ENCODE data around the gene CNGB1.

Gene CNGB1

DNA sequence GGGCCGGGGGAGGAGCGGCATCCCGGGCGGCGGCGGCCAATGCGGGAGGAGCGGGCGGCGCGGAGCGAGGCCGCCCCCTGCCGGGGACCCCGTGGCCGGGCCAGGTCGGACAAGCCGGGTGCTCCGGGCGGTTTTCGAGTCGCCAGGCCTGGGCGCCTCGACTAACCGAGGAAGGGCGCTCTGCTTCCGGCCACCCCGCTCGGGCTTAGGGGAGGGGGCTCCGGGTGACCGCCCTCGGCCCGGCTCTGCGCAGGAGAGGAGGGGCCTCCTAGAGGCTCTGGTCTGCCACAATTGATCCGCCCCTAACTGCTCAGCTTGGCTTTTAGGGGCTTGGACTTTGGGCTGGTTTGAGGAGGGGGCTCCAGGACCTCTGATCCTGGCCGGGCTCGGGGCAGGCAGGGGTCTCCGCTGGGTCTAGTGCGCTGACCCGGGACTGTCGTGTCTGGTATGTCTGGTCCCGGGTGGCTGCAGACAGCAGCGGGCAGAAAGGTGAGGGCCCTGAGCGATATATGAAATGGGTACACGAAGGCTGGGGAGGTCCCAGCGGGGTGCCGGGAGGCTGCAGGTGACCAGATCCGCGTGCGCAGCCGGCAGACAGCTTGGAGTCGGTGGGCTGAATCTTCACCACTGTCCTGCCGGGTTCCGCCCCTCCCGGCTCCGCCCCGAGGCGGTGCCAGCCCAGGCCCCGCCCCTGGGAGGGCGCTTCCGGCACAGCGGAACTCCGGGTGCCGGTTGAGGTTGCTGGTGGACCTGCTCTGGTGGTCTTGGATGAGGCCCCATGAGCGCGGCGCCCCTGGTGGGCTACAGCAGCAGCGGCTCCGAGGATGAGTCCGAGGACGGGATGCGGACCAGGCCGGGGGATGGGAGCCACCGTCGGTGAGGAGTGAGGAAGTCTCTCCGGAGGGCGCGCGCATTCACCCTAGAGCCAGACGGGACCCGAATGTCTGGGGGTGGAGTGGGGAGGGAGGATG is 30.1 kb upstream of the CNGB1 start, which contains the start of gene USB1:
TSS of gene USB1 (plus strand) at position 702 of the 971 bp plus-strand sequence. CDS start at position 779, 77 bp downstream.
- Histone ChIP-seq H3K36me3 (ENCODE audit: insufficient read depth, low read length) (peaks cover 8% of the 10 kb centered on the region; the same call in 1 of the 2 replicates), H3K79me2 (ENCODE audit: insufficient read depth, low read length) (peaks cover 37% of the 10 kb centered on the region; the same call in 1 of the 2 replicates), H3K9ac (ENCODE audit: low read depth, low read length, poor library complexity, severe bottlenecking) (peak within 1 kb of the TSS; percentile 91), H3K4me3 (ENCODE audit: low read length, poor library complexity, severe bottlenecking) (peak within 1 kb of the TSS; percentile 87), H3K27me3 (ENCODE audit: insufficient read depth, low read length, poor library complexity, severe bottlenecking) (no peaks in the 10 kb centered on the region), H3K9me3 (ENCODE audit: insufficient read depth, low read depth, low read length) (no peaks in the 10 kb centered on the region), H3F3A (ENCODE audit: low read depth) (peaks cover 2% of the 10 kb centered on the region; the same call in 1 of the 2 replicates), H3K4me1 (ENCODE audit: insufficient read depth, low read length, poor library complexity, severe bottlenecking) (peaks cover 43% of the 10 kb centered on the region), H4K20me1 (ENCODE audit: insufficient read depth, low read length, poor library complexity, severe bottlenecking) (peaks cover 21% of the 10 kb centered on the region), H3K9me2 (replicated peaks; ENCODE audit: low read depth, low read length) (no peaks in the 10 kb centered on the region), H3K4me2 (ENCODE audit: low read depth, low read length, poor library complexity, severe bottlenecking) (peak within 1 kb of the TSS; percentile 97), H2AFZ (ENCODE audit: low read length) (peak within 1 kb of the TSS; percentile 85)
- TF ChIP-seq EZH2phosphoT487 (IDR thresholded peaks at IDR 0.05; ENCODE audit: borderline replicate concordance): no peak
- TF ChIP-seq, protein P1, sequence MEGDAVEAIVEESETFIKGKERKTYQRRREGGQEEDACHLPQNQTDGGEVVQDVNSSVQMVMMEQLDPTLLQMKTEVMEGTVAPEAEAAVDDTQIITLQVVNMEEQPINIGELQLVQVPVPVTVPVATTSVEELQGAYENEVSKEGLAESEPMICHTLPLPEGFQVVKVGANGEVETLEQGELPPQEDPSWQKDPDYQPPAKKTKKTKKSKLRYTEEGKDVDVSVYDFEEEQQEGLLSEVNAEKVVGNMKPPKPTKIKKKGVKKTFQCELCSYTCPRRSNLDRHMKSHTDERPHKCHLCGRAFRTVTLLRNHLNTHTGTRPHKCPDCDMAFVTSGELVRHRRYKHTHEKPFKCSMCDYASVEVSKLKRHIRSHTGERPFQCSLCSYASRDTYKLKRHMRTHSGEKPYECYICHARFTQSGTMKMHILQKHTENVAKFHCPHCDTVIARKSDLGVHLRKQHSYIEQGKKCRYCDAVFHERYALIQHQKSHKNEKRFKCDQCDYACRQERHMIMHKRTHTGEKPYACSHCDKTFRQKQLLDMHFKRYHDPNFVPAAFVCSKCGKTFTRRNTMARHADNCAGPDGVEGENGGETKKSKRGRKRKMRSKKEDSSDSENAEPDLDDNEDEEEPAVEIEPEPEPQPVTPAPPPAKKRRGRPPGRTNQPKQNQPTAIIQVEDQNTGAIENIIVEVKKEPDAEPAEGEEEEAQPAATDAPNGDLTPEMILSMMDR (conservative IDR thresholded peaks at IDR 0.05; ENCODE audit: low read length): peak; percentile 49

DNA sequence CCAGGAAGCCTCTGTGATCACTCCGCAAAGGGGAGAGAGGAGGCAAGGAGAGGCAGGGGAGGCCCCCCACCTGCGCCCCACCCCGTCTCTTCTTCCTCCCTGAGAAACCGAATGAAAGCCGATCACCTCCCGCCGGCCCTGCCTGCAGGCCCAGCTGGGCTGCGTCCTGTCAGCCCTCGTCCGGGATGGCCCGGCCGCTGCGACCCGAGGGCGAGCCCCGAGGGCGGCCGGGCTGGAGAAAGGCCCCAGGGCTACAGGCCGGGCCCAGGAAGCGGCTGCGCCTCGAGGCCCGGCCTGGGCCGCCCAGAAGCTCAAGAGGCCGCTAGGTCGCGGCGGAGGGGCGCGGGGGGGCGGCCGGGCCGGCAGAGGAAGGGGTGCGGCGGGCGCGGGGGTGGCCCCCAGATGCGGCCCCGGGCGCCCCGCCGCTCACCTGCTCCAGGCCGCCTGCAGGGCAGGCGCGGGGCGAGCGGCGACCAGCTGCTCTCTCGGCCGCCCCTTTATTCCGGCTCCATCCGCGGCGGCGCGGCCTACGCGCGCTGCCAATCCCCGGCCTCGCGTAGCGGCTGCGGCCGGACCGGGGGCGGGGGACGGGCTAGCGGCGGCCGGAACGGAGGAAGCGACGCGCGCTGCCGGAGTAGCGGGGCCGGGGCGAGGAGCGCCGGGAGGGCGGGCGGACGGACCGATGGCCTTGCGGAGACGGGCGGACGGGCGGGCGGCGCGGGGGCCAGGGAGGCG is 29.2 kb upstream of the CNGB1 start, which contains the start of gene ZNF319:
TSS of gene ZNF319 (minus strand) at position 702 of the 735 bp plus-strand sequence. CDS start 2,407 bp downstream, outside the sequence.
- no peak for TF ChIP-seq EZH2phosphoT487 (IDR thresholded peaks at IDR 0.05; ENCODE audit: borderline replicate concordance)
- TF ChIP-seq, protein P1 (conservative IDR thresholded peaks at IDR 0.05; ENCODE audit: low read length): no peak
- H3K36me3 ChIP-seq (ENCODE audit: insufficient read depth, low read length): peaks cover 8% of the 10 kb centered on the region; the same call in 1 of the 2 replicates
- H3F3A ChIP-seq (ENCODE audit: low read depth): peaks cover 2% of the 10 kb centered on the region; the same call in 1 of the 2 replicates
- H3K9me2 ChIP-seq (replicated peaks; ENCODE audit: low read depth, low read length): no peaks in the 10 kb centered on the region
- H3K9me3 ChIP-seq (ENCODE audit: insufficient read depth, low read depth, low read length): no peaks in the 10 kb centered on the region
- peaks cover 22% of the 10 kb centered on the region for H4K20me1 ChIP-seq (ENCODE audit: insufficient read depth, low read length, poor library complexity, severe bottlenecking)
- no peaks in the 10 kb centered on the region for H3K27me3 ChIP-seq (ENCODE audit: insufficient read depth, low read length, poor library complexity, severe bottlenecking)
- peaks cover 46% of the 10 kb centered on the region for H3K4me1 ChIP-seq (ENCODE audit: insufficient read depth, low read length, poor library complexity, severe bottlenecking)
- H3K9ac ChIP-seq (ENCODE audit: low read depth, low read length, poor library complexity, severe bottlenecking): peak within 1 kb of the TSS; percentile 91
- H3K4me2 ChIP-seq (ENCODE audit: low read depth, low read length, poor library complexity, severe bottlenecking): peak within 1 kb of the TSS; percentile 97
- peak within 1 kb of the TSS; percentile 87 for H3K4me3 ChIP-seq (ENCODE audit: low read length, poor library complexity, severe bottlenecking)
- peaks cover 41% of the 10 kb centered on the region; the same call in 1 of the 2 replicates for H3K79me2 ChIP-seq (ENCODE audit: insufficient read depth, low read length)
- peak within 1 kb of the TSS; percentile 85 for H2AFZ ChIP-seq (ENCODE audit: low read length)

DNA sequence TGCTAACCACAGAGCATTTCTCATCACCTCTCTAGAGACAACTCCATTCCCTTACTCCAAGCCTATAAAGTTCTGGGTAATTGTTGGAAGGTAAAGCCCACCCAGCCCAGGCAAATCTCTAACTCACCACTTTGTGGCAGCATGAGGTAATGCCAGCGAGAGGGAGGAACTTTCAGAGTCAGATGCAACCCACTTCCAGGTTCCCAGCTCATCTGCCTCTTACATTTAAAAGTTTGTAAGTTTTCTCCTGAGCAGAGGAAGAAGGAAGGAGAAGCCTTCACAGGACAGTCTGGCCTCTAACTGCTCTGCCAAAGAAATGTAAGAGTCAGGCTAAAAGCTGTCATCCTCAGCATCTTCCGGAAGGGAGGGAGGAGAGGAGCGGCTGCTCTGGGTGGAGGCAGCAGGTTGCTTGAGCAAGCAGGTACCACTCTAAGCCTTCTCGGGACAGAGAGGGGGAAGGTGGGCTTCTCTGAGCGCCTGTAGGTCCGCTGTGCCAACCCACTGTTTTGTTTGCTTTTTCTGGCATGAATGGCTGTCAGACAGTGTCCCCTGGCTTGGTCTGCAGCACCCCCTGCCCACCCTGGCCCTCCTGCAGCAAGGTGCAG is 28.5 kb upstream of the CNGB1 start:
- Histone ChIP-seq H3K36me3 (ENCODE audit: insufficient read depth, low read length) (peaks cover 8% of the 10 kb centered on the region; the same call in 1 of the 2 replicates), H3K9me2 (replicated peaks; ENCODE audit: low read depth, low read length) (no peaks in the 10 kb centered on the region), H3K4me2 (ENCODE audit: low read depth, low read length, poor library complexity, severe bottlenecking) (peak overlapping the region; percentile 93), H3K79me2 (ENCODE audit: insufficient read depth, low read length) (peaks cover 42% of the 10 kb centered on the region; the same call in 1 of the 2 replicates), H4K20me1 (ENCODE audit: insufficient read depth, low read length, poor library complexity, severe bottlenecking) (peaks cover 24% of the 10 kb centered on the region), H3K4me1 (ENCODE audit: insufficient read depth, low read length, poor library complexity, severe bottlenecking) (peaks cover 53% of the 10 kb centered on the region), H3K9ac (ENCODE audit: low read depth, low read length, poor library complexity, severe bottlenecking) (peak overlapping the region; percentile 91), H2AFZ (ENCODE audit: low read length) (no peak overlapping the region), H3K27me3 (ENCODE audit: insufficient read depth, low read length, poor library complexity, severe bottlenecking) (no peaks in the 10 kb centered on the region), H3K4me3 (ENCODE audit: low read length, poor library complexity, severe bottlenecking) (peak overlapping the region; percentile 87), H3F3A (ENCODE audit: low read depth) (peaks cover 2% of the 10 kb centered on the region; the same call in 1 of the 2 replicates), H3K9me3 (ENCODE audit: insufficient read depth, low read depth, low read length) (no peaks in the 10 kb centered on the region)
- TF ChIP-seq, protein P1 (conservative IDR thresholded peaks at IDR 0.05; ENCODE audit: low read length): peak; percentile 40
- no peak for TF ChIP-seq EZH2phosphoT487 (IDR thresholded peaks at IDR 0.05; ENCODE audit: borderline replicate concordance)

Measured in Loucy (cell line).